Measurements from ENCODE around the gene PDE8B.

Gene PDE8B

GRCh38 chr5:77210091-77210963, at the start of gene PDE8B:
Gene PDE8B, plus strand, starts transcription at chr5:77210680. Its CDS starts 246 bp downstream, at chr5:77210926.
- DNase-seq (ENCODE audit: low read depth): no peak

DNA sequence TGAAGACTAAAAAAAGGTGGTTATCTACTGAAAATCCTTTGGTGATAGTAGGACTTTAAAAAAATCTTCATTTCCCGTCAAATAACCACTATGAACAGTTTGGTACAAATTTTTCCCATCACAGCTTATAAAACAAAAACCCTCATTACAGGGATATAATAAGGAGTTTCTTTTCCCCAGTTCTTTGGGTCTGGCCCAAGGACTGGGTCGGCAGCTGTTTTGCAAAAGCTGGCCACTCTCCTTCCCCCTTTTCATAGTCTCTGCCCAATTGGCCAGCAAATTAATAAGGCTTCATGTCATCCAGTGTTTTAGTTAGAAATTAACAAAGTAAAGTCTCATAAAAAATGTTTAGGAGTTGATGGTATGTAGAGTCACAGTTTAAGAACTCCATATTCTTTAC, 47.0 kb upstream of the PDE8B start:
- DNase-seq (ENCODE audit: low read depth): no peak

- DNase-seq (ENCODE audit: low read depth): no peak
These were observed 43.4 kb upstream of the PDE8B start for GRCh38 chr5:77167063-77167462.

GRCh38 chr5:77167695-77168121, 42.8 kb upstream of the PDE8B start:
- no peak for DNase-seq (ENCODE audit: low read depth)

GRCh38 chr5:77168161-77168878, 42.2 kb upstream of the PDE8B start:
- no peak for DNase-seq (ENCODE audit: low read depth)

GRCh38 chr5:77168879-77169244, 41.6 kb upstream of the PDE8B start:
- DNase-seq (ENCODE audit: low read depth): no peak

DNA sequence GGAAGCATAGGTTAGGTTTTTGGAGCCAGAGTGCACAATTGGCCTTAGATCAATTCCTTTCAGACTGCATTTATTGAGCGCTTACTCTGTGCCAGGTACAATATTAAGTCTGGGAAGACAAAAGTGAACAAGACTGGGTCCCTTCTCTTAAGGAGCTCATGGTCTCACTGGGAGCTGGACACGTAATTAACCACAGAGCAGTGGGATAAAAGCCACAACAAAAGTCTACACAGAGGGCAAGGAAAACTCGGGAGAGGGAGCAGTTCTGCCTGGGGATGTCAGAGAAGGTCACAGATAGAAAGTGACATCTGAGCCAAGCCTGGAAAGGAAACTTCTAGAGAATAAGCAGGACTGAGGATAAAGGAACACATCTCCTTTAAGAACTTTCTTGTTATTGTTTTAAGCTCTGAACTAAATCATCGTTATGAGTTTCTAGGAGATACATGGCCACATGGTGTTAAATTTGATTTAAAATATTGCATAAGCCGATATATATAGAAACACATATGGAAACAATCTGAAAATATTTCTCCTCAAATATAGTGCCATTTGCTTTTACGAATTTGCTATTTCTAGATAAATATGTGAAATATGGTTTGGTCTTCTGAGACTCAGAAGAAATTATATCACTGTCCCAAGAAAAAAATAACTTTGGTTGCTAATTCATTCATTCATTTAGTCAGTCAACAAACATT, 40.1 kb upstream of the PDE8B start:
- no peak for DNase-seq (ENCODE audit: low read depth)

DNA sequence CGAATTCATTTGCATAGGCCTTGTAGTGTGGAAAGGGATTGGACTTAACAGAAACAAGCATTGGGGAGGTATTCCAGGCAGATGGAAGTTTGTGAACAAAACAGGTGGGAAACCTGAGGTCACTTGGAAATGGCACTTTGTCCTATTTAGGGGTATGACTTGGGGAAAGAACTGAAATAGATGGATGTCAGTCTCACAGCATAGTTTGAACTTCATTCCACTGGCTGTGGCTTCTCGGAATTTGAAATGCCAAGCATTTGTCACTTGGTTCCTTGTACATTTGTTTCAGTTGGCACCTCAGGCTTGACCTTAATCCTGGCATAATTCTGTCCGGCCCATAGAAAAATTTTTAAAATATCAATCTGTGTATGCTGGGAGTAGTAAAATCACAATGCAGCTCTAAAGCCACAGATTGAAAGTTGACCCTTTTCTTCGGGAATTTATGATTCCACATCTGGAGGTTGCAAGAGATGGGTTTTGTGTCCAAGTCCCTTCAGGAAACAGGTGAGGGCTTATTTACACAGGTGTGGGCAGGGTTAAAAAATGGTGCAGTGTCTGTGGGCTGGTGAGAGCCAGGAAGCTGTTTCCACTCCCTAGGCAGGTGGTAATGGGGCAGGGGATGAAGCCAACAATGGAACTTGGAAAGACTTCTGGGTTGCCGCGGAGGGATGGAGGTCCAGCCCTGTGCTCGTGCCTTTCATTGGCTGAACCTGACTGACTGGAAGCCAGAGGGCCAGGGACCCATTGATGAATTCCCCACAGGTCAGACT, 39.2 kb upstream of the PDE8B start:
- DNase-seq (ENCODE audit: low read depth): no peak

GRCh38 chr5:77172713-77173328, 37.7 kb upstream of the PDE8B start:
- DNase-seq (ENCODE audit: low read depth): no peak

- DNase-seq (ENCODE audit: low read depth): no peak
These were observed 36.0 kb upstream of the PDE8B start for GRCh38 chr5:77174526-77174925.

GRCh38 chr5:77175231-77175630, 35.2 kb upstream of the PDE8B start:
- no peak for DNase-seq (ENCODE audit: low read depth)

GRCh38 chr5:77176429-77176828, 34.1 kb upstream of the PDE8B start:
- no peak for DNase-seq (ENCODE audit: low read depth)

GRCh38 chr5:77177576-77177975, 32.9 kb upstream of the PDE8B start:
- DNase-seq (ENCODE audit: low read depth): no peak

- no peak for DNase-seq (ENCODE audit: low read depth)
These were observed 30.1 kb upstream of the PDE8B start for GRCh38 chr5:77180167-77181081.

GRCh38 chr5:77181173-77181572, 29.3 kb upstream of the PDE8B start:
- no peak for DNase-seq (ENCODE audit: low read depth)

DNA sequence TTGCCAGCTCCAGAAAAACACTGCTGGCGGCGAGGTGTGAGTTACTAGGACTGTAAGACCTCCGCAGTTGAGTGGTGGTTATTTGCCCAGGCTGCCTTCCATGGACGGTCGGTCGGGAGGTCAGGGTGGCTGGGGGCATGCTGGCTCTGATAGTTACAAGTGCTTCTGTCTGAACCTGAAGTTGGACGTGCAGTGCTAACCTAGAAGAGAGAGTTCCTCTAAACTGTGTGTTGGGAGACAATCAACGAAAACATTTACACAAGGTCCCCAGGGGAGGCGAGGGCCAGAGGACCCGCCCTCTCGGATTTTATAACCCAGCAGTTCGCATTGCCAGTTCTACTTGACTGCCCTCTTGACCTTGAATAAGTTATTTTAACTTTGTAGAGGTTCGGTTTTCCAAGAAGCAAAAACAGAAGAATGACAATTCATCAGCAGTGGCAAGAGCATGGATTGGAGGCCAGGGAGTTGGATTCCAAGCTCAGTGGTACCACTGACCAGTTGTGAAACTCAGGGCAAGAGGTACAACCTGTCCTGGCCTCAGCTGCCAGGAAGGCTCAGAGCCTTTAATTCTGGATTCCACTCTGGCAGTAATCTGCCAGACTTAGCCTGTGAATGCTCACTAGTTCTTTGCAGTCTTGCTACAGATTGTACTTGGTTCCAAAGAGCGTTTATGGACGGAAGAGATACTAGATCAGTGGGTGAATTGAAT, 28.7 kb upstream of the PDE8B start:
- DNase-seq (ENCODE audit: low read depth): no peak

GRCh38 chr5:77182367-77182766, 28.1 kb upstream of the PDE8B start:
- no peak for DNase-seq (ENCODE audit: low read depth)

GRCh38 chr5:77186652-77187370, 23.7 kb upstream of the PDE8B start:
- no peak for DNase-seq (ENCODE audit: low read depth)

GRCh38 chr5:77189421-77189820, 21.1 kb upstream of the PDE8B start:
- DNase-seq (ENCODE audit: low read depth): no peak

All from stimulated activated CD8-positive, alpha-beta memory T cell treated with anti-CD3 and anti-CD28 coated beads, Interleukin-12 subunit alpha, Interleukin-12 subunit beta, amount 100 ng/mL, for 1 hour (primary cell).